SU-DHL-6 (cell line): ENCODE results near the gene TDRD7.

Experiments used
- EZH2phosphoT487 ChIP-seq: fragments of 200-600 bp; sonication (generic), shearing (Covaris generic); conservative IDR thresholded peaks from 2 replicates; pipeline ENCODE4 v1.6.1; 2018; ENCODE audit warnings: mild to moderate bottlenecking, antibody characterized with exemption, low read length, moderate library complexity, mixed read lengths
- TF ChIP-seq, protein P1 (sequence below): fragments of 200-600 bp; sonication (generic); IDR thresholded peaks from one replicate; pipeline ENCODE4 v1.5.1; 2017; ENCODE audit warnings: antibody characterized with exemption, mild to moderate bottlenecking, low read length, moderate library complexity; ENCODE audit not compliant: insufficient read depth, poor library complexity, severe bottlenecking

DNA sequence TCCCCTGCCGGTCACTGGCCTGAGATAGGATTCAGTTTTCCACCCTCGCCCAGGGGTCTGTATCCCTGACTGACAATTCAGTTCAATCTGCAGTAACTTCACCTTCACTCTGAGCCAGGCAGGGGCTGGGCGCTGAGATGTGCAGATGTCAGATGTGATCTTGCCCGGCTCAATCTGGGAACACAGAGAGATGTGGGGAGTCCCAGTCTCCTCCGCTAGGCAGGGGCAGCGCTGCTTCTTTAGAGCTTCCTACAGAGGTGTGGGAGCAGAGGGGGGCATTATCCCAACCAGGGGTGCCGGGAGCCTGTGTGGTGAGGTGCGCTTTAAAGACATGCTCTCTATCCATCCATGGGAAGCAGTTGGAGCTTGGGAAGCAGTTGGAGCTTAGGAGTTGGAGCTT lies 104.2 kb downstream of the TDRD7 start:
- TF ChIP-seq, protein P1, sequence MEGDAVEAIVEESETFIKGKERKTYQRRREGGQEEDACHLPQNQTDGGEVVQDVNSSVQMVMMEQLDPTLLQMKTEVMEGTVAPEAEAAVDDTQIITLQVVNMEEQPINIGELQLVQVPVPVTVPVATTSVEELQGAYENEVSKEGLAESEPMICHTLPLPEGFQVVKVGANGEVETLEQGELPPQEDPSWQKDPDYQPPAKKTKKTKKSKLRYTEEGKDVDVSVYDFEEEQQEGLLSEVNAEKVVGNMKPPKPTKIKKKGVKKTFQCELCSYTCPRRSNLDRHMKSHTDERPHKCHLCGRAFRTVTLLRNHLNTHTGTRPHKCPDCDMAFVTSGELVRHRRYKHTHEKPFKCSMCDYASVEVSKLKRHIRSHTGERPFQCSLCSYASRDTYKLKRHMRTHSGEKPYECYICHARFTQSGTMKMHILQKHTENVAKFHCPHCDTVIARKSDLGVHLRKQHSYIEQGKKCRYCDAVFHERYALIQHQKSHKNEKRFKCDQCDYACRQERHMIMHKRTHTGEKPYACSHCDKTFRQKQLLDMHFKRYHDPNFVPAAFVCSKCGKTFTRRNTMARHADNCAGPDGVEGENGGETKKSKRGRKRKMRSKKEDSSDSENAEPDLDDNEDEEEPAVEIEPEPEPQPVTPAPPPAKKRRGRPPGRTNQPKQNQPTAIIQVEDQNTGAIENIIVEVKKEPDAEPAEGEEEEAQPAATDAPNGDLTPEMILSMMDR, result no peak
- no peak for TF ChIP-seq EZH2phosphoT487
